ENCODE measurements around the gene LAMA3.

DNA sequence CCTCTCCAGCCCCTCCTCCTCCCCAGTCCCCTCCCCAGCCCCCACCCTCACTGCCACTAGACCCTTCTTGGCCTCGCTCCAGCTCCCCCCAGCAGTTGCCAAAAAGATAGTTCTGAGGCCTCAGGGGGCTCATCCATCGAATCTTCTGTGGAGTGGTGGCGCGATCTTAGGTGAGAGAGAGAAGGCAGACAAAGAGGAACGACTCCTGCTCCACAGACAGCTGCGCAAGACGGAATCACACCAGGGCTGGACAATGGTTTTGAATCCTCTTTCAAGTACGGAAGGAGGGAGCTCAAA, 68.1 kb downstream of the LAMA3 start:
- TF ChIP-seq, protein P1, sequence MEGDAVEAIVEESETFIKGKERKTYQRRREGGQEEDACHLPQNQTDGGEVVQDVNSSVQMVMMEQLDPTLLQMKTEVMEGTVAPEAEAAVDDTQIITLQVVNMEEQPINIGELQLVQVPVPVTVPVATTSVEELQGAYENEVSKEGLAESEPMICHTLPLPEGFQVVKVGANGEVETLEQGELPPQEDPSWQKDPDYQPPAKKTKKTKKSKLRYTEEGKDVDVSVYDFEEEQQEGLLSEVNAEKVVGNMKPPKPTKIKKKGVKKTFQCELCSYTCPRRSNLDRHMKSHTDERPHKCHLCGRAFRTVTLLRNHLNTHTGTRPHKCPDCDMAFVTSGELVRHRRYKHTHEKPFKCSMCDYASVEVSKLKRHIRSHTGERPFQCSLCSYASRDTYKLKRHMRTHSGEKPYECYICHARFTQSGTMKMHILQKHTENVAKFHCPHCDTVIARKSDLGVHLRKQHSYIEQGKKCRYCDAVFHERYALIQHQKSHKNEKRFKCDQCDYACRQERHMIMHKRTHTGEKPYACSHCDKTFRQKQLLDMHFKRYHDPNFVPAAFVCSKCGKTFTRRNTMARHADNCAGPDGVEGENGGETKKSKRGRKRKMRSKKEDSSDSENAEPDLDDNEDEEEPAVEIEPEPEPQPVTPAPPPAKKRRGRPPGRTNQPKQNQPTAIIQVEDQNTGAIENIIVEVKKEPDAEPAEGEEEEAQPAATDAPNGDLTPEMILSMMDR (IDR thresholded peaks at IDR 0.05 in 8 of 11, conservative IDR thresholded peaks at IDR 0.05 in 3 of 11): no peak
- TF ChIP-seq POLR2A (IDR thresholded peaks at IDR 0.05): no peak
- no peak for TF ChIP-seq POLR2AphosphoS5 (IDR thresholded peaks at IDR 0.05)

Data from spleen (tissue), 7 donors.